Measurements from ENCODE around the gene TRPV4. TPM values are rescaled to one million over a fixed set of nuclear protein-coding genes. Genes with fewer than 3 reads are reported as not detected.

TRPV4 gene
- total RNA-seq, 1 experiment from 2014 or later = 0.44 TPM

DNA sequence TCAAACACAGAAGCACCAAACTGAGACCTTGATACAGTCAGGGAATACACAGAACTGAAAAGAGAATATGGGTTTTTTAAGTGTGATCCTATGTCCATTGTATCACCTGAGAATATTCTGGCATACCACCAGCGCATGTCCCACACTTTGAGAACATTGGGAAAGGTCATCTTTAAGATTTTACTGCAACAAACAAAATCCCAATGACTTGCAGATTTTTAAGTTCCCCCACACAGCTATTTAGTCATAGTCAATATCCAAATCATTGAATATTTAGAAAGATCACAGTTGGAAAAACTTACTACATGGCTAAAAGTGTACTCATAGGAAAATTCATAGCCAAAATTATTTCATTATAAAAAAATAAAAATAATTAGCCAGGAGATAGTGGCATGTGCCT is 54.5 kb downstream of the TRPV4 start:
- TF ChIP-seq SIN3A (IDR thresholded peaks at IDR 0.05; ENCODE audit: borderline replicate concordance, insufficient read depth, low read depth, low read length) (no peak), TCF7L2 (IDR thresholded peaks at IDR 0.05; ENCODE audit: low read depth, low read length) (no peak), POLR2AphosphoS5 (IDR thresholded peaks at IDR 0.05; ENCODE audit: low read depth, low read length) (no peak)
- TF ChIP-seq, protein P1, sequence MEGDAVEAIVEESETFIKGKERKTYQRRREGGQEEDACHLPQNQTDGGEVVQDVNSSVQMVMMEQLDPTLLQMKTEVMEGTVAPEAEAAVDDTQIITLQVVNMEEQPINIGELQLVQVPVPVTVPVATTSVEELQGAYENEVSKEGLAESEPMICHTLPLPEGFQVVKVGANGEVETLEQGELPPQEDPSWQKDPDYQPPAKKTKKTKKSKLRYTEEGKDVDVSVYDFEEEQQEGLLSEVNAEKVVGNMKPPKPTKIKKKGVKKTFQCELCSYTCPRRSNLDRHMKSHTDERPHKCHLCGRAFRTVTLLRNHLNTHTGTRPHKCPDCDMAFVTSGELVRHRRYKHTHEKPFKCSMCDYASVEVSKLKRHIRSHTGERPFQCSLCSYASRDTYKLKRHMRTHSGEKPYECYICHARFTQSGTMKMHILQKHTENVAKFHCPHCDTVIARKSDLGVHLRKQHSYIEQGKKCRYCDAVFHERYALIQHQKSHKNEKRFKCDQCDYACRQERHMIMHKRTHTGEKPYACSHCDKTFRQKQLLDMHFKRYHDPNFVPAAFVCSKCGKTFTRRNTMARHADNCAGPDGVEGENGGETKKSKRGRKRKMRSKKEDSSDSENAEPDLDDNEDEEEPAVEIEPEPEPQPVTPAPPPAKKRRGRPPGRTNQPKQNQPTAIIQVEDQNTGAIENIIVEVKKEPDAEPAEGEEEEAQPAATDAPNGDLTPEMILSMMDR (IDR thresholded peaks at IDR 0.05) = no peak
- TF ChIP-seq, protein P2, sequence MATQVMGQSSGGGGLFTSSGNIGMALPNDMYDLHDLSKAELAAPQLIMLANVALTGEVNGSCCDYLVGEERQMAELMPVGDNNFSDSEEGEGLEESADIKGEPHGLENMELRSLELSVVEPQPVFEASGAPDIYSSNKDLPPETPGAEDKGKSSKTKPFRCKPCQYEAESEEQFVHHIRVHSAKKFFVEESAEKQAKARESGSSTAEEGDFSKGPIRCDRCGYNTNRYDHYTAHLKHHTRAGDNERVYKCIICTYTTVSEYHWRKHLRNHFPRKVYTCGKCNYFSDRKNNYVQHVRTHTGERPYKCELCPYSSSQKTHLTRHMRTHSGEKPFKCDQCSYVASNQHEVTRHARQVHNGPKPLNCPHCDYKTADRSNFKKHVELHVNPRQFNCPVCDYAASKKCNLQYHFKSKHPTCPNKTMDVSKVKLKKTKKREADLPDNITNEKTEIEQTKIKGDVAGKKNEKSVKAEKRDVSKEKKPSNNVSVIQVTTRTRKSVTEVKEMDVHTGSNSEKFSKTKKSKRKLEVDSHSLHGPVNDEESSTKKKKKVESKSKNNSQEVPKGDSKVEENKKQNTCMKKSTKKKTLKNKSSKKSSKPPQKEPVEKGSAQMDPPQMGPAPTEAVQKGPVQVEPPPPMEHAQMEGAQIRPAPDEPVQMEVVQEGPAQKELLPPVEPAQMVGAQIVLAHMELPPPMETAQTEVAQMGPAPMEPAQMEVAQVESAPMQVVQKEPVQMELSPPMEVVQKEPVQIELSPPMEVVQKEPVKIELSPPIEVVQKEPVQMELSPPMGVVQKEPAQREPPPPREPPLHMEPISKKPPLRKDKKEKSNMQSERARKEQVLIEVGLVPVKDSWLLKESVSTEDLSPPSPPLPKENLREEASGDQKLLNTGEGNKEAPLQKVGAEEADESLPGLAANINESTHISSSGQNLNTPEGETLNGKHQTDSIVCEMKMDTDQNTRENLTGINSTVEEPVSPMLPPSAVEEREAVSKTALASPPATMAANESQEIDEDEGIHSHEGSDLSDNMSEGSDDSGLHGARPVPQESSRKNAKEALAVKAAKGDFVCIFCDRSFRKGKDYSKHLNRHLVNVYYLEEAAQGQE (IDR thresholded peaks at IDR 0.05; ENCODE audit: insufficient read depth in 1 of 2, low read depth in 2 of 2, low read length in 1 of 2) = no peak
- no peaks in the 10 kb centered on the region; the same call in 1 of the 2 replicates for H3K9me3 ChIP-seq (ENCODE audit: control insufficient read depth, insufficient read depth, low read depth, low read length)
- BruUV-seq (replicated peaks) = no TSS peak
- no peaks in the 10 kb centered on the region; the same call in 1 of the 2 replicates for H3K4me1 ChIP-seq (ENCODE audit: control insufficient read depth, insufficient read depth, low read length)
- intact Hi-C loops (cut with micrococcal nuclease; ENCODE audit: unreplicated experiment) = loop anchor here (10.0 kb wide), 1 partner anchor 344 kb away; no protein-coding TSS in a partner anchor
- ATAC-seq (no peak), DNase-seq (ENCODE audit: low read depth, low spot score) (no peak)
- H3K4me3 ChIP-seq (ENCODE audit: low read depth in 2 of 2, low read length in 2 of 2) = no peak overlapping the region
- H3K27ac ChIP-seq (ENCODE audit: low read length) = no peak overlapping the region
- ChIA-PET CTCF (interaction anchor here (0.6 kb wide), 1 partner anchor 23 kb away, joined by 5 read pairs; no protein-coding TSS in a partner anchor), POLR2A (no interaction called here)
- in situ Hi-C loops (cut with HindIII; ENCODE audit: low pct_unique_long_range_greater_than_20kb, low sequenced_read_pairs) = no loop called here
- H3K36me3 ChIP-seq (ENCODE audit: control insufficient read depth, insufficient read depth, low read length) = no peaks in the 10 kb centered on the region
- no peaks in the 10 kb centered on the region for H3K27me3 ChIP-seq (ENCODE audit: control insufficient read depth, insufficient read depth, low read length)

DNA sequence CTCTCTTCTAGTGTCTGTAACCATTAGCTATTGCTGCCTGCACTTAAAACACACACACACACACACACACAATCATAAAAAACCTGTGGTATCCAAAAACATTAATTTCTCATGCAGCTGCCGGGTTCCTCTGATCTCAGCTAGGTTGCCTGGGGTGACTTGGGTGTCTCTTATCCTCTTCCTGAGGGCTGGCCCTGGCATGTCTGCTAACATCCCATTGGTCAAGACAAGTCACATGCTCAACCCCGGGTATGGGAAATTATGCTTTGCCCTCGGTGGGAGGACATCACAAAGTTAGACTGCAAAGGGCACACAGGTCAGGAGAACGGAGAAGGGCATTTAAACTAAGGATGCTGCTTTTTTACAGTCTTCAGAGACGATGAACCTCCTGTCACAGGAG is 55.7 kb downstream of the TRPV4 start:
- ChIA-PET POLR2A (no interaction called here), CTCF (interaction anchor here (0.6 kb wide), 1 partner anchor 93 kb away, joined by 3 read pairs; no protein-coding TSS in a partner anchor)
- H3K27me3 ChIP-seq (ENCODE audit: control insufficient read depth, insufficient read depth, low read length) = no peaks in the 10 kb centered on the region
- TF ChIP-seq SIN3A (IDR thresholded peaks at IDR 0.05; ENCODE audit: borderline replicate concordance, insufficient read depth, low read depth, low read length) (no peak), TCF7L2 (IDR thresholded peaks at IDR 0.05; ENCODE audit: low read depth, low read length) (no peak), POLR2AphosphoS5 (IDR thresholded peaks at IDR 0.05; ENCODE audit: low read depth, low read length) (no peak)
- TF ChIP-seq, protein P2 (IDR thresholded peaks at IDR 0.05; ENCODE audit: insufficient read depth in 1 of 2, low read depth in 2 of 2, low read length in 1 of 2) = no peak
- TF ChIP-seq, protein P1 (IDR thresholded peaks at IDR 0.05) = no peak
- no peak overlapping the region for H3K27ac ChIP-seq (ENCODE audit: low read length)
- H3K4me1 ChIP-seq (ENCODE audit: control insufficient read depth, insufficient read depth, low read length) = peaks cover 8% of the 10 kb centered on the region
- in situ Hi-C loops (cut with HindIII; ENCODE audit: low pct_unique_long_range_greater_than_20kb, low sequenced_read_pairs) (no loop called here), intact Hi-C loops (cut with micrococcal nuclease; ENCODE audit: unreplicated experiment) (loop anchor here (10.0 kb wide), 1 partner anchor 343 kb away; no protein-coding TSS in a partner anchor)
- no peak overlapping the region for H3K4me3 ChIP-seq (ENCODE audit: low read depth in 2 of 2, low read length in 2 of 2)
- DNase-seq (ENCODE audit: low read depth, low spot score) (no peak), ATAC-seq (no peak)
- no TSS peak for BruUV-seq (replicated peaks)
- no peaks in the 10 kb centered on the region; the same call in 1 of the 2 replicates for H3K9me3 ChIP-seq (ENCODE audit: control insufficient read depth, insufficient read depth, low read depth, low read length)
- no peaks in the 10 kb centered on the region for H3K36me3 ChIP-seq (ENCODE audit: control insufficient read depth, insufficient read depth, low read length)

All from Panc1 (cell line).